SK-N-SH (cell line): ENCODE results near the gene STT3B. TPM values are rescaled to one million over a fixed set of nuclear protein-coding genes. Genes with fewer than 3 reads are reported as not detected.

Experiments
- CTCF ChIA-PET: fragments of 300-600, 350-600 bp; formaldehyde crosslinking; extraction: SDS; loops from one replicate; lab custom pipeline; 2021; lab: Yijun Ruan, JAX
- POLR2A ChIA-PET: fragments of 350-600 bp; sonication (Branson Sonifier 250); formaldehyde crosslinking; extraction: SDS; loops from one replicate; lab custom pipeline; 2020; ENCODE audit warnings: antibody characterized with exemption, inconsistent platforms; lab: Yijun Ruan, JAX
- DNase-seq: peaks from one replicate; pipeline ENCODE4 v3.0.0; 2012
- H2AFZ ChIP-seq: fragments of 200-600 bp; sonication (generic); 2 replicates; pipeline ENCODE4 v1.8.1; 2016; ENCODE audit warnings: antibody characterized with exemption, mild to moderate bottlenecking, low read depth
- H3F3A ChIP-seq: fragments of 200-600 bp; sonication (generic); replicated peaks from 2 replicates; pipeline ENCODE3; 2016; ENCODE audit warnings: antibody characterized with exemption, mild to moderate bottlenecking; ENCODE audit not compliant: insufficient read depth
- H3K27ac ChIP-seq, 2 experiments: fragments of 200-500 bp in 1 of 2; fragments of 200-600 bp in 1 of 2; sonication (Bioruptor generic) in 1 of 2; sonication (generic), shearing (Covaris generic) in 1 of 2; 2 replicates each; pipeline versions ENCODE4 v1.5.1 to v1.6.1; 2014 to 2016; ENCODE audit warnings: low read depth in 2 of 2, inconsistent platforms in 1 of 2, low read length in 1 of 2, mild to moderate bottlenecking in 1 of 2, mixed read lengths in 1 of 2
- H3K27me3 ChIP-seq: fragments of 200-600 bp; sonication (generic), shearing (Covaris generic); 2 replicates; pipeline ENCODE4 v1.6.1; 2016; ENCODE audit warnings: mixed run types; ENCODE audit not compliant: insufficient read depth
- H3K36me3 ChIP-seq, 2 experiments: fragments of 200-500 bp in 1 of 2; fragments of 200-600 bp in 1 of 2; sonication (Bioruptor generic) in 1 of 2; sonication (generic) in 1 of 2; replicated peaks in 1 of 2; 2 replicates each; pipeline versions ENCODE3 to v1.5.1; 2014 to 2016; ENCODE audit warnings: low read length in 1 of 2, mild to moderate bottlenecking in 1 of 2; ENCODE audit not compliant: insufficient read depth in 2 of 2, control insufficient read depth in 1 of 2
- H3K4me1 ChIP-seq, 2 experiments: fragments of 200-500 bp in 1 of 2; fragments of 200-600 bp in 1 of 2; sonication (Bioruptor generic) in 1 of 2; sonication (generic), shearing (Covaris generic) in 1 of 2; 2 replicates each; pipeline versions ENCODE4 v1.5.1 to v1.6.1; 2014 to 2016; ENCODE audit warnings: low read depth in 1 of 2, low read length in 1 of 2, mixed run types in 1 of 2; ENCODE audit not compliant: insufficient read depth in 2 of 2, control insufficient read depth in 1 of 2
- H3K4me2 ChIP-seq: fragments of 200-600 bp; sonication (generic), shearing (Covaris generic); 2 replicates; pipeline ENCODE4 v1.6.1; 2017; ENCODE audit warnings: mixed run types
- H3K4me3 ChIP-seq, 2 experiments: fragments of 200-500 bp in 1 of 2; fragments of 200-600 bp in 1 of 2; sonication (Bioruptor generic) in 1 of 2; sonication (generic), shearing (Covaris generic) in 1 of 2; 2 replicates each; pipeline versions ENCODE4 v1.5.1 to v1.8.1; 2014 to 2016; ENCODE audit warnings: low read depth in 2 of 2, inconsistent platforms in 1 of 2, low read length in 1 of 2, mild to moderate bottlenecking in 1 of 2, mixed read lengths in 1 of 2, moderate library complexity in 1 of 2
- H3K79me2 ChIP-seq: fragments of 200-600 bp; sonication (generic); 2 replicates; pipeline ENCODE4 v1.8.1; 2017; ENCODE audit warnings: mild to moderate bottlenecking; ENCODE audit not compliant: insufficient read depth
- H3K9ac ChIP-seq: fragments of 200-600 bp; sonication (generic); 2 replicates; pipeline ENCODE4 v1.6.1; 2017; ENCODE audit warnings: mixed run types
- H3K9me2 ChIP-seq: fragments of 200-600 bp; sonication (generic); 2 replicates; pipeline ENCODE4 v1.6.1; 2017; ENCODE audit warnings: mixed run types
- H3K9me3 ChIP-seq: fragments of 200-600 bp; sonication (generic); 2 replicates; pipeline ENCODE4 v1.6.1; 2017; ENCODE audit warnings: mixed run types, mild to moderate bottlenecking, moderate library complexity
- H4K20me1 ChIP-seq: fragments of 200-600 bp; sonication (generic); 2 replicates; pipeline ENCODE4 v1.6.1; 2017; ENCODE audit warnings: mild to moderate bottlenecking, mixed run types; ENCODE audit not compliant: insufficient read depth
- CTCF ChIP-seq: fragments of 200-600 bp; sonication (generic); IDR thresholded peaks from 2 replicates; pipeline ENCODE4 v1.6.1; 2017; ENCODE audit warnings: antibody characterized with exemption, mild to moderate bottlenecking, moderate library complexity
- ELF1 ChIP-seq: IDR thresholded peaks from 2 replicates; pipeline ENCODE4 v1.4.0; 2012
- GATA2 ChIP-seq: sonication (generic); formaldehyde crosslinking; IDR thresholded peaks from 2 replicates; pipeline ENCODE4 v1.5.0; 2020; ENCODE audit warnings: mild to moderate bottlenecking, missing genetic modification reagents
- MXI1 ChIP-seq: IDR thresholded peaks from 2 replicates; pipeline ENCODE4 v1.6.1; 2012; ENCODE audit warnings: mild to moderate bottlenecking, low read depth, low read length, improper control_type of control experiment
- NFIC ChIP-seq: IDR thresholded peaks from 2 replicates; pipeline ENCODE4 v1.4.0; 2012; ENCODE audit warnings: borderline replicate concordance
- NRF1 ChIP-seq: IDR thresholded peaks from 2 replicates; pipeline ENCODE4 v1.6.1; 2012; ENCODE audit warnings: low read depth, mild to moderate bottlenecking, low read length
- PBX3 ChIP-seq: IDR thresholded peaks from 2 replicates; pipeline ENCODE4; 2012
- RCOR1 ChIP-seq: fragments of 150-350 bp; IDR thresholded peaks from 2 replicates; pipeline ENCODE4 v1.6.1; 2017; ENCODE audit warnings: antibody characterized with exemption, low read length
- RFX5 ChIP-seq: IDR thresholded peaks from 2 replicates; pipeline ENCODE4 v1.6.1; 2012; ENCODE audit warnings: mild to moderate bottlenecking, improper control_type of control experiment, low read length
- TAF1 ChIP-seq: IDR thresholded peaks from 2 replicates; pipeline ENCODE4 v1.6.1; 2012; ENCODE audit warnings: low read depth, mild to moderate bottlenecking, low read length, moderate library complexity, borderline replicate concordance
- TEAD4 ChIP-seq: IDR thresholded peaks from 2 replicates; pipeline ENCODE4 v1.4.0; 2012; ENCODE audit warnings: mild to moderate bottlenecking, borderline replicate concordance; ENCODE audit not compliant: insufficient read depth
- USF2 ChIP-seq: fragments of 150-350 bp; IDR thresholded peaks from 2 replicates; pipeline ENCODE4 v1.6.1; 2017; ENCODE audit warnings: antibody characterized with exemption, low read length, low read depth, borderline replicate concordance
- YY1 ChIP-seq: IDR thresholded peaks from 2 replicates; pipeline ENCODE4 v1.4.0; 2012; ENCODE audit warnings: low read depth, mild to moderate bottlenecking
- WGBS: methylation state at CpG from one replicate; pipeline ENCODE4 v1.1.6; 2017; ENCODE audit warnings: low lambda C conversion rate; 5-methylcytosine and 5-hydroxymethylcytosine counted together
- polyA plus RNA-seq, 3 experiments: library from polyadenylated mRNA; depleted of rRNA; stranded (reverse); fragments of >200 nt; gene quantifications; 2 replicates each; pipeline ENCODE4 v1.2.3, GENCODE V29; 2012

STT3B gene
- polyA plus RNA-seq, 1 of the 3 experiments (the other 2 are of a cell fraction): 27.9 TPM

GRCh38 chr3:31539275-31539674, 6.5 kb downstream of the STT3B start (continued):
- TF ChIP-seq CTCF (no peak), RCOR1 (no peak)

- no peaks in the 10 kb centered on the region for H3K9me2 ChIP-seq
- H3F3A ChIP-seq: no peaks in the 10 kb centered on the region
- H3K4me3 ChIP-seq: no peak overlapping the region
- POLR2A ChIA-PET: no interaction called here
- H3K27ac ChIP-seq: no peak overlapping the region
- H3K36me3 ChIP-seq: peaks cover 3 to 6% of the 10 kb centered on the region in 2 experiments
- H2AFZ ChIP-seq: no peak overlapping the region
- DNase-seq: no peak
- peaks cover 69% of the 10 kb centered on the region for H4K20me1 ChIP-seq
- CTCF ChIA-PET: interaction anchor here (1.2 kb wide), 1 partner anchor 228 kb away, joined by 3 read pairs; no protein-coding TSS in a partner anchor
- no peaks in the 10 kb centered on the region for H3K27me3 ChIP-seq
- H3K4me2 ChIP-seq: no peak overlapping the region
- H3K9ac ChIP-seq: no peak overlapping the region
- H3K79me2 ChIP-seq: peaks cover 98% of the 10 kb centered on the region
- H3K4me1 ChIP-seq: no peaks in the 10 kb centered on the region; a peak in 2 of 4 replicates
- WGBS: 85% methylated on average over 2 of the region's 2 CpGs
- H3K9me3 ChIP-seq: no peaks in the 10 kb centered on the region
- TF ChIP-seq GATA2 (CRISPR knock-in tag): no peak
- TF ChIP-seq TEAD4: no peak
- no peak for TF ChIP-seq RCOR1
- TF ChIP-seq YY1: no peak
- TF ChIP-seq USF2: no peak
- TF ChIP-seq MXI1: no peak
- no peak for TF ChIP-seq PBX3
- no peak for TF ChIP-seq NRF1
- no peak for TF ChIP-seq TAF1
- no peak for TF ChIP-seq CTCF
- TF ChIP-seq NFIC: no peak
- no peak for TF ChIP-seq ELF1
- no peak for TF ChIP-seq RFX5
- TF ChIP-seq, all 33 proteins: peak for 0
Observed at GRCh38 chr3:31541089-31541488, 8.4 kb downstream of the STT3B start.
